D721Med (cell line): ENCODE data around the gene SETMAR.

Source experiments
- DNase-seq: peaks from one replicate; pipeline ENCODE4 v3.0.0; 2011; ENCODE audit warnings: low spot score; ENCODE audit not compliant: insufficient read length
- FAIRE-seq: peaks from 2 replicates; lab custom pipeline; 2011; peaks lifted over from hg19 to GRCh38; lab: Jason Lieb, UNC
- CTCF ChIP-seq: IDR thresholded peaks from 2 replicates; pipeline ENCODE4 v1.5.1; 2012; ENCODE audit warnings: mild to moderate bottlenecking, control low read depth; ENCODE audit not compliant: insufficient read depth; ENCODE audit errors: missing control alignments

Gene SETMAR

GRCh38 chr3:4336850-4337546 lies 33.8 kb downstream of the SETMAR start:
- FAIRE-seq = no peak
- no peak for DNase-seq
- no peak for TF ChIP-seq CTCF

- no peak for FAIRE-seq
Observed at GRCh38 chr3:4338751-4339150, 35.6 kb downstream of the SETMAR start.

GRCh38 chr3:4340077-4340410 lies 36.9 kb downstream of the SETMAR start:
- DNase-seq (no peak), FAIRE-seq (no peak)
- no peak for TF ChIP-seq CTCF

More at GRCh38 chr3:4338751-4339150, 35.6 kb downstream of the SETMAR start:
- no peak for DNase-seq
- TF ChIP-seq CTCF = no peak

GRCh38 chr3:4340411-4341335 lies 37.5 kb downstream of the SETMAR start:
- no peak for TF ChIP-seq CTCF
- no peak for FAIRE-seq
- DNase-seq = no peak

- DNase-seq (no peak), FAIRE-seq (no peak)
- no peak for TF ChIP-seq CTCF
Observed at GRCh38 chr3:4341336-4341675, 38.1 kb downstream of the SETMAR start.

- FAIRE-seq (no peak), DNase-seq (no peak)
- no peak for TF ChIP-seq CTCF
Observed at GRCh38 chr3:4343258-4343657, 40.1 kb downstream of the SETMAR start.

GRCh38 chr3:4350789-4351163 lies 47.6 kb downstream of the SETMAR start:
- peak; percentile 84 for TF ChIP-seq CTCF
- DNase-seq (peak; percentile 47), FAIRE-seq (no peak)
